Measurements from ENCODE around the gene AP2B1. TPM values are rescaled to one million over a fixed set of nuclear protein-coding genes. Genes with fewer than 3 reads are reported as not detected.

AP2B1 gene
- total RNA-seq, 2 experiments from 2014 or later: 28.9 to 76.0 TPM

DNA sequence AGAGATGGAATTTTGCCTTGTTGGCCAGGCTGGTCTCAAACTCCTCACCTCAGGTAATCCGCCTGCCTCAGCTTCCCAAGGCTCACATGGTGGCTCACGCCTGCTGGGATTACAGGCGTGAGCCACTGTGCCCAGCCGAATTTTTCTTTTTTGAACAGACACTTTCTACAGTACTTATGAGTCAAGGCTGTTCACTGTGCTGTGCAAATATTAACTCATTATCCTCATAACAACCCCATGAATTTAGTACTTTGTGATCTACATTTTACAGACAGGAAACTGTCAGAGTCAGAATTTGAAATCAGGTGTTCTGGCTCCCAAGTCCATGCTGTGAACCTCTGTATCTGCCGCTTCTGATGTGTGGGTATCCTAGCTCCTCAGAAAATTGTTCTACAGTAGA lies 118.6 kb downstream of the AP2B1 start:
- Histone ChIP-seq H3K4me3 (ENCODE audit: low read depth, low read length, poor library complexity, severe bottlenecking) (no peak overlapping the region), H4K20me1 (ENCODE audit: insufficient read depth, low read length) (no peaks in the 10 kb centered on the region), H3K27ac (ENCODE audit: low read depth, low read length, poor library complexity, severe bottlenecking) (no peak overlapping the region), H3K9me2 (ENCODE audit: insufficient read depth, low read length) (no peaks in the 10 kb centered on the region), H3K36me3 (ENCODE audit: insufficient read depth, low read length) (peaks cover 11% of the 10 kb centered on the region), H3K4me1 (ENCODE audit: insufficient read depth, low read length, poor library complexity, severe bottlenecking) (peaks cover 28% of the 10 kb centered on the region), H3K79me2 (ENCODE audit: insufficient read depth, low read depth, low read length) (no peaks in the 10 kb centered on the region), H2AFZ (ENCODE audit: low read length) (no peak overlapping the region), H3K9me3 (ENCODE audit: low read length) (no peaks in the 10 kb centered on the region), H3K4me2 (ENCODE audit: low read length) (no peak overlapping the region)
- POLR2A ChIA-PET: no interaction called here
- intact Hi-C loops (cut with micrococcal nuclease; ENCODE audit: unreplicated experiment): no loop called here
- BruUV-seq (replicated peaks): no TSS peak
- no peak for DNase-seq (ENCODE audit: low spot score)
- CTCF ChIA-PET (ENCODE audit: unreplicated experiment): no interaction called here
- TF ChIP-seq EZH2phosphoT487 (IDR thresholded peaks at IDR 0.05; ENCODE audit: borderline replicate concordance, low read depth, low read length) (no peak), CTCF (conservative IDR thresholded peaks at IDR 0.05; ENCODE audit: low read length) (no peak)

DNA sequence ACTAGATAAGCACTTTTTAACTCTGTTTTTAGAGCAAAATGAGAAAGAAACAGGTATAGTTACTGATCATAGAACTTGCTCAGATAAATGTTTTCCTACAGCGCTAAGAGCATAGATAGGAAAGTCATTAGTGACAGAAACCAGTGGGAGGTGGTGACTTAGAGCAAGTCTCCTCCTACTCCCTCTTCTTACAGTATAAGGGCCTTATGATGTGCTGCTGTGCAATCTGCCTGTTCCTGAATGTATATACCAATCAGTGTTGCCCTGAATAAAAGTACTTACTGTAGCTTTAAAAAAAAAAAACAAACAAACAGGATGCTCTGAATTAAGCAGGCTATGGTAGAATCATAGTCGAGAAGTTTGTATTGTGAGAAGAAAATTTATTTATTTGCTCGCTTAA lies 121.0 kb downstream of the AP2B1 start:
- intact Hi-C loops (cut with micrococcal nuclease; ENCODE audit: unreplicated experiment): no loop called here
- no TSS peak for BruUV-seq (replicated peaks)

More for the DNA sequence above, 121.0 kb downstream of the AP2B1 start:
- Histone ChIP-seq H3K4me3 (ENCODE audit: low read depth, low read length, poor library complexity, severe bottlenecking) (no peak overlapping the region), H3K9me2 (ENCODE audit: insufficient read depth, low read length) (no peaks in the 10 kb centered on the region), H2AFZ (ENCODE audit: low read length) (no peak overlapping the region), H3K79me2 (ENCODE audit: insufficient read depth, low read depth, low read length) (no peaks in the 10 kb centered on the region), H4K20me1 (ENCODE audit: insufficient read depth, low read length) (no peaks in the 10 kb centered on the region), H3K4me1 (ENCODE audit: insufficient read depth, low read length, poor library complexity, severe bottlenecking) (peaks cover 31% of the 10 kb centered on the region), H3K36me3 (ENCODE audit: insufficient read depth, low read length) (peaks cover 22% of the 10 kb centered on the region), H3K27ac (ENCODE audit: low read depth, low read length, poor library complexity, severe bottlenecking) (peak overlapping the region; percentile 66), H3K9me3 (ENCODE audit: low read length) (no peaks in the 10 kb centered on the region), H3K4me2 (ENCODE audit: low read length) (peak overlapping the region; percentile 70)
- TF ChIP-seq CTCF (conservative IDR thresholded peaks at IDR 0.05; ENCODE audit: low read length): no peak
- no peak for TF ChIP-seq EZH2phosphoT487 (IDR thresholded peaks at IDR 0.05; ENCODE audit: borderline replicate concordance, low read depth, low read length)
- ChIA-PET CTCF (ENCODE audit: unreplicated experiment) (no interaction called here), POLR2A (no interaction called here)
- DNase-seq (ENCODE audit: low spot score): no peak
